Superior temporal gyrus (tissue), 1 donor: ENCODE results near the gene NRBP1.

Source experiments
- DNase-seq: peaks from one replicate; pipeline ENCODE4 v3.0.0-alpha.2; 2016; ENCODE audit errors: extremely low spot score

NRBP1 gene

DNA sequence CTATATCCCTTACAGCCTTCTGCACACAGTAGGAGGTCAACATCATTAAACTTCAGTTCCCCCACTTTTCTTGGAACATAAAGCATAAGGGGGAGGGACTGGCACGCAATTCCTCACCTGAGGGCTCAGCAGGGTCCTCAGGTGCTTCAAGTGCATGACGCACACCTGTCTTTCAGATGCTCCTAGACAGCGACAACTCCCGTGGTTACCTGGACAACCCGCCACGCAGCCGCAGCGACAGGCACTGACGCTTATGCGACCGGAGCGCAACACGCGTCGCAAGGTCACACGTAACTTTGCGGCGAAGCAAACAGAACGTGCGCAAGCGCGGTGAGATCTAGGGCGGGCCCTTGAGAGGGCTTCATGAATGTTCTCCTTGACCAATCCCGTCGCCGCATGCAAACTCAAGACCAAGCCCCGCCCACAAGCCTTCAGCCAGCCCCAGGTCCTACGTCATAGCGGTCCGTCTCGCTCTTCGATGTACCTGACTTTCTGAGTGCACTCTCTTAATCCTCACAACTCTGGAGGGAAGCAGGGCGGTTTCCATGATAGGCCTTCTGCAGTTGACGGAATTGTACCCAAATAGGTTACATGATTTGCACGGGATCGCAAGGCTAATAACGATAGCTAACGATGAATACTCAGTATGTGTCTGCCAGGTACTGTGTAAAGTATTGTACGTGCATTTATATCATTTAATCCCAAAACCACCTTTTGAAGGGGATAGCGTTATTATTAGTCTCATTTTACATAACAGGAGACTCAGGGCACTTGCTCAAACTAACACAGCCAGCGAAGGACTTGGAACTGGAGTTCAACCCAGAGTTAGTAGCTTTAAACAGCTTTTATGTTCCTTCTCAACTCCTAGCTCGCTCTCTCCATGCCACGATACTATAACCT, 61.3 kb downstream of the NRBP1 start, which contains the start of gene IFT172:
Gene IFT172 (minus strand): TSS at position 246 of the 900 bp plus-strand sequence. CDS start 90 bp downstream, at position 156.
- DNase-seq = peak; percentile 99
